Heart left ventricle (tissue), 16 donors: ENCODE data around the gene SPI1. TPM values are rescaled to one million over a fixed set of nuclear protein-coding genes. Genes with fewer than 3 reads are reported as not detected.

Experiments
- ATAC-seq, 4 donors: fragments of 200-7000 bp; cut with Tn5 transposase; one replicate each; pipeline ENCODE4 v1.9.1; 2020 to 2022; ENCODE audit warnings: moderate library complexity in 4 of 4, mild to moderate bottlenecking in 3 of 4, moderate number of reproducible peaks in 1 of 4
- DNase-seq, 5 donors: peaks; one replicate each; pipeline ENCODE4 v3.0.0-alpha.2; 2020
- H3K27ac ChIP-seq, 12 donors: fragments of 200-600 bp; sonication (generic) in 4 of 12; one replicate each; pipeline versions ENCODE4 v1.5.0 to v1.8.0; 2016 to 2022; ENCODE audit warnings: mild to moderate bottlenecking in 2 of 12
- H3K27me3 ChIP-seq, 9 donors: fragments of 200-600 bp; sonication (generic) in 2 of 9; one replicate each; pipeline versions ENCODE4 v1.5.1 to v1.8.0; 2016 to 2022; ENCODE audit warnings: mild to moderate bottlenecking in 3 of 9
- H3K36me3 ChIP-seq, 9 donors: fragments of 200-600 bp; sonication (generic) in 2 of 9; one replicate each; pipeline versions ENCODE4 v1.5.0 to v1.8.0; 2018 to 2022; ENCODE audit warnings: mild to moderate bottlenecking in 2 of 9
- H3K4me1 ChIP-seq, 12 donors: fragments of 200-600 bp; sonication (generic) in 4 of 12; one replicate each; pipeline versions ENCODE4 v1.5.0 to v1.8.0; 2016 to 2022; ENCODE audit warnings: mild to moderate bottlenecking in 3 of 12
- H3K4me3 ChIP-seq, 12 donors: fragments of 200-600 bp; sonication (generic) in 4 of 12; one replicate each; pipeline versions ENCODE4 v1.5.0 to v1.8.0; 2017 to 2022; ENCODE audit warnings: mild to moderate bottlenecking in 9 of 12, moderate library complexity in 4 of 12
- H3K9me3 ChIP-seq, 12 donors: fragments of 200-600 bp; sonication (generic) in 4 of 12; one replicate each; pipeline versions ENCODE4 v1.5.0 to v1.8.0; 2016 to 2022; ENCODE audit warnings: mild to moderate bottlenecking in 1 of 12
- CTCF ChIP-seq, 12 donors: fragments of 200-600 bp; sonication (generic) in 4 of 12; IDR thresholded peaks; one replicate each; pipeline versions ENCODE4 v1.5.0 to v1.8.0; 2018 to 2022; ENCODE audit warnings: antibody characterized with exemption in 12 of 12, mild to moderate bottlenecking in 5 of 12
- POLR2A ChIP-seq, 2 donors: fragments of 450-650 bp; IDR thresholded peaks; one replicate each; pipeline ENCODE4 v1.6.1; 2017; ENCODE audit warnings: antibody characterized with exemption in 2 of 2, mild to moderate bottlenecking in 2 of 2, moderate library complexity in 2 of 2
- WGBS, 4 donors: extraction: QIAGEN DNeasy Blood & Tissue Kit in 2 of 4; methylation state at CpG; one replicate each; pipeline versions ENCODE4 v1.1.5 to v1.1.7; 2013 to 2018; 5-methylcytosine and 5-hydroxymethylcytosine counted together
- intact Hi-C, 10 donors: fragments of 100-400 bp; cut with DNase I; formaldehyde crosslinking; loops; one replicate each; pipeline versions ENCODE4 v1.11.1 to v1.14.2; 2022
- polyA plus RNA-seq, 2 donors: library from polyadenylated mRNA; stranded (reverse); fragments of 200-250 nt; gene quantifications; one replicate each; pipeline ENCODE4 v1.2.3, GENCODE V29; 2013
- total RNA-seq, 9 donors: library from RNA; depleted of rRNA in 2 of 9; stranded (reverse); fragments of >200 nt in 2 of 9; fragmentation: NEBNext Ultra II Directional in 3 of 9; extraction: Animal tissue kit (Norgen Biotek cat#: 25700) in 3 of 9; gene quantifications; one replicate each; pipeline versions ENCODE4 v1.1.0 to v1.2.4, GENCODE V29; 2016 to 2023
- donor health status: ischemic (EF 13 %, LVEDD 7.1; RV severe dilation, severe dysfunction).
- donor health status: healthy with polysubstance abuse.
- donor health status: DM: no; HTN: yes; CAD: no.
- donor health status: DM: no; HTN: no; CAD: no.
- donor health status: ischemic (EF 25% LVEDD 6.9; RV normal size, moderate dysfunction).
- donor health status: ischemic (EF 25% LVEDD 5.7; RV mildly dilated, moderate dysfunction).
- donor health status: healthy.
- donor health status: DM: yes; HTN: yes; CAD: no.
- donor health status: ischemic (EF 35%, LVEDD 5.7; RV mildly dilated, moderate dysfunction).
- donor health status: nonischemic (EF 11% LVEDD 7.7; RV severe dilation, severe dysfunction).
- donor health status: DM: yes; HTN: yes; CAD: no.
- donor health status: PGD.
- donor health status: ischemic (EF 29% LVEDD 5.4; RV normal size, mild dysfunction).
- donor health status: nonischemic (EF 23%, LVEDD 6.1; RV moderate dilation, normal function).

Gene SPI1
- total and polyA plus RNA-seq, 11 donors = 2.8 to 78.9 (median 8.1) TPM

- Histone ChIP-seq H3K9me3 (no peaks in the 10 kb centered on the region), H3K36me3 (peaks cover 0 to 35% (median 28%) of the 10 kb centered on the region in 9 donors), H3K4me3 (peak overlapping the region; percentile 42 to 91 (median 80)), H3K27ac (peak overlapping the region; percentile 69 to 98 (median 92)), H3K4me1 (peaks cover 0 to 51% (median 28%) of the 10 kb centered on the region in 12 donors), H3K27me3 (no peaks in the 10 kb centered on the region)
- DNase-seq = peak in 3 of 5 donors; percentile 45 to 70 (median 60)
- 2 to 4% (median 3%) methylated on average over 37 to 50 of the region's 50 CpGs for WGBS, 4 donors
- ATAC-seq = peak in 3 of 4 donors; percentile 4 to 12 (median 4)
- intact Hi-C loops = loop anchor here (1.0 to 5.0 kb wide), 5 partner anchors 17 to 137 kb away; partner anchors contain the start of gene PSMC3 (in 2 of the 10)
- TF ChIP-seq CTCF (IDR thresholded peaks at IDR 0.05) = no peak
- no peak for TF ChIP-seq POLR2A (IDR thresholded peaks at IDR 0.05)
Observed at GRCh38 chr11:47408598-47409439, 30.5 kb upstream of the SPI1 start.

- intact Hi-C loops = loop anchor here (1.0 to 5.0 kb wide), 6 partner anchors 18 to 136 kb away; partner anchors contain the start of gene PSMC3 (in 2 of the 10)
- no peaks in the 10 kb centered on the region for H3K27me3 ChIP-seq
- peak; percentile 74 to 97 (median 86) for TF ChIP-seq CTCF (IDR thresholded peaks at IDR 0.05)
- TF ChIP-seq POLR2A (IDR thresholded peaks at IDR 0.05) = peak in 1 of 2 donors; percentile 96
- H3K4me1 ChIP-seq = peaks cover 0 to 45% (median 28%) of the 10 kb centered on the region in 12 donors
- ATAC-seq = peak; percentile 80 to 92 (median 90)
- peak; percentile 95 to 98 (median 96) for DNase-seq
- WGBS, 4 donors = 2 to 11% (median 2%) methylated on average over 8 to 70 of the region's 70 CpGs
- peak within 1 kb of the TSS; percentile 48 to 91 (median 80) for H3K4me3 ChIP-seq
- H3K36me3 ChIP-seq = peaks cover 0 to 27% (median 19%) of the 10 kb centered on the region in 9 donors
- H3K9me3 ChIP-seq = no peaks in the 10 kb centered on the region
- H3K27ac ChIP-seq = peak within 1 kb of the TSS; percentile 83 to 98 (median 93)
Observed at GRCh38 chr11:47407746-47408590, 29.6 kb upstream of the SPI1 start, which contains the start of gene SLC39A13. TSS of gene SLC39A13 (plus strand) at chr11:47408590. CDS start at chr11:47410095, 1,505 bp downstream.

- intact Hi-C loops = loop anchor here in 8 of 10 donors (1.0 to 5.0 kb wide), 3 partner anchors 32 to 35 kb away; no protein-coding TSS in a partner anchor
- Histone ChIP-seq H3K27ac (peak overlapping the region; percentile 83 to 98 (median 92)), H3K4me3 (peak overlapping the region; percentile 44 to 91 (median 79)), H3K36me3 (peaks cover 0 to 20% (median 15%) of the 10 kb centered on the region in 9 donors), H3K27me3 (no peaks in the 10 kb centered on the region), H3K9me3 (no peaks in the 10 kb centered on the region), H3K4me1 (peaks cover 0 to 45% (median 28%) of the 10 kb centered on the region in 12 donors)
- TF ChIP-seq POLR2A (IDR thresholded peaks at IDR 0.05) (no peak), CTCF (IDR thresholded peaks at IDR 0.05) (no peak)
- 50 to 53% (median 51%) methylated on average over 12 of the region's 12 CpGs for WGBS, 4 donors
- ATAC-seq (peak in 1 of 4 donors; percentile 0), DNase-seq (no peak)
Observed at GRCh38 chr11:47406896-47407745, 28.8 kb upstream of the SPI1 start.
